Measurements from ENCODE around the gene SCO1.

SCO1 gene

GRCh38 chr17:10623737-10624338 is 73.5 kb downstream of the SCO1 start:
- in situ Hi-C loops (cut with HindIII; ENCODE audit: low sequenced_read_pairs): no loop called here

DNA sequence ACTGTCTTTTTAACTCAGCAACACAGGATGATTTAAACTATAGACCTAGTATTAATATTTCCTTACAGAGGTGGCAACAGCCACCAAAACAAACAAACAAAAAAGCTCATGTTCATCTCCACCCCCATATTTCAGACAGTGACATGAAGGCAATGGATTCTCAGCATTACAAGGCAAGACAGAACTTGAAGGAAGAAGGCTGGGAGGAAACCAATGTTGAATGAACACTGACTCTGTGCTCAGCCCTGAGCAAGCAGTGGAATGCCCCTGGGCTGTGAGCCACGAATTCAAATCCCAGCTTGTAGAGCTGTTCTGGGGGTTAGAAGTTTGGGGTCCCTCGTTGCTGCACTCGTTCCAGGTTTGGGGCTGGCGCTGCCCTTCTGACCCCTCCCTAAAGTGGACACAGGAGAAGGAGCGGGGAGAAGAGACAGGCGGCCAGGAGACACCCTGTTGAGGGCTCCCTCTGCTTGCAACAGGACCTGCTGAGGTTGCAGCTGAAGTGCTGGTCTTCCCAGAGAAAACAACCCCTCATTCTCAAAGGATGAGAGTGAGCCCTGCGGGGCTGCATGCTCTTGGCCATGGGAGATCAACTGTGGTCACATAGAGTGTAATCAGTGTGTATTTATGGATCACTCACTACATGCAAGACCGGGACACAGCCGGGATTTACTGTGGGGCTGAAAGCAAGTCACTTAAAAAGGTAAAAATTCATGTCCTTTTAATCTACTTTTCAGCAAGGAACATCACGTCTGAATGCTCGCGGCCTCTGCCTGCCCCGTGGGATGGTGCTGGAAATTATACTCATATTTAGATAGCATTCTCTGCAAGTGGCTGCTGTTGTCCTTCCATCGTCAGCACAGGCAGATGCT is 74.5 kb downstream of the SCO1 start:
- in situ Hi-C loops (cut with HindIII; ENCODE audit: low sequenced_read_pairs): no loop called here

All from DLD1 (cell line).